ENCODE data around the gene MOGAT1. TPM values are rescaled to one million over a fixed set of nuclear protein-coding genes. Genes with fewer than 3 reads are reported as not detected.
A peak's percentile ranks its signal among the peaks of the same experiment; 100 is the strongest.

Gene MOGAT1
- total and polyA plus RNA-seq, 2 of the 13 experiments (the other 11 are each of a cell fraction or from before 2014, with no cell fraction given): 0.98 to 4.3 TPM

- TF ChIP-seq ZNF83 (CRISPR knock-in tag; IDR thresholded peaks at IDR 0.05; ENCODE audit: borderline replicate concordance) (no peak), ARNT (IDR thresholded peaks at IDR 0.05) (no peak), ZFP41 (CRISPR knock-in tag; IDR thresholded peaks at IDR 0.05; ENCODE audit: borderline replicate concordance) (peak; percentile 20; the same call in 1 of the 2 replicates), PAXIP1 (CRISPR knock-in tag; conservative IDR thresholded peaks at IDR 0.05) (peak; percentile 88), ZNF180 (CRISPR knock-in tag; IDR thresholded peaks at IDR 0.05; ENCODE audit: borderline replicate concordance, low read depth) (no peak), ZNF720 (CRISPR knock-in tag; IDR thresholded peaks at IDR 0.05) (no peak), HNF4G (IDR thresholded peaks at IDR 0.05; ENCODE audit: borderline replicate concordance, low read depth, low read length) (peak; percentile 88), HNF4G (CRISPR knock-in tag; IDR thresholded peaks at IDR 0.05; ENCODE audit: borderline replicate concordance, low read depth) (0 out of 2 replicates have a peak, but pooled peaks have one; percentile 61), ZNF878 (CRISPR knock-in tag; IDR thresholded peaks at IDR 0.05) (no peak), ZNF589 (CRISPR knock-in tag; conservative IDR thresholded peaks at IDR 0.05) (no peak), ZNF678 (CRISPR knock-in tag; IDR thresholded peaks at IDR 0.05) (no peak), ZNF44 (CRISPR knock-in tag; IDR thresholded peaks at IDR 0.05) (peak; percentile 34), GABPB1 (CRISPR knock-in tag; IDR thresholded peaks at IDR 0.05) (0 out of 2 replicates have a peak, but pooled peaks have one; percentile 43), ZNF318 (CRISPR knock-in tag; IDR thresholded peaks at IDR 0.05) (no peak), SAFB2 (CRISPR knock-in tag; IDR thresholded peaks at IDR 0.05; ENCODE audit: borderline replicate concordance, low read depth) (peak; percentile 59; the same call in 1 of the 2 replicates), ZNF256 (CRISPR knock-in tag; conservative IDR thresholded peaks at IDR 0.05) (no peak), ZNF430 (CRISPR knock-in tag; IDR thresholded peaks at IDR 0.05) (peak; percentile 80; the same call in 1 of the 2 replicates), STAG1 (CRISPR knock-in tag; IDR thresholded peaks at IDR 0.05) (peak; percentile 40), ZSCAN22 (CRISPR knock-in tag; IDR thresholded peaks at IDR 0.05) (no peak)
These were observed 37.9 kb downstream of the MOGAT1 start (continued) for GRCh38 chr2:222709191-222709891.

All from HepG2 (cell line).